ENCODE data around the gene PRDM11.

The PRDM11 gene

GRCh38 chr11:45209891-45210699, 63.7 kb downstream of the PRDM11 start:
- no peak for DNase-seq (ENCODE audit: low spot score)

DNA sequence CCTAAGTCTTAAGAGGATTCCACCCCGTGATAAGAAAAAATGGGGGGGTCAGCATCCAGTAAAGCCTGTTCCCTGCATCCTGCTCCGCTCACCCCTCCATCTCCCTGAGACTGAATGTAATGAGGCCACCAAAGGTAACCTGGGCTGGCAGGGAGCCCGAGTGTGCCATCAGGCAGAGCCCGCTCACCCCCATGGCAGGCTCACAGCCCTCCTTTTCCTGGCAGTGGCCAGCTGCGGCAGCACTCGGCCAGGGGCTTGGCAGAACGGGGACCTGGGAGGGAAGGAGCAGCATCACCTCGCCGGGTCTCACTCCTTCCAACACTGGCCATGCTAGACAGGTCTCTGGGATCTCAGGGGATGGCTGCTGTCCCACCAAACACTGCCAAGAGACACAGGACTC, 64.4 kb downstream of the PRDM11 start:
- no peak for DNase-seq (ENCODE audit: low spot score)

- no peak for DNase-seq (ENCODE audit: low spot score)
Measured at GRCh38 chr11:45211732-45212131, 65.3 kb downstream of the PRDM11 start.

- no peak for DNase-seq (ENCODE audit: low spot score)
Measured at GRCh38 chr11:45212566-45213315, 66.3 kb downstream of the PRDM11 start.

DNA sequence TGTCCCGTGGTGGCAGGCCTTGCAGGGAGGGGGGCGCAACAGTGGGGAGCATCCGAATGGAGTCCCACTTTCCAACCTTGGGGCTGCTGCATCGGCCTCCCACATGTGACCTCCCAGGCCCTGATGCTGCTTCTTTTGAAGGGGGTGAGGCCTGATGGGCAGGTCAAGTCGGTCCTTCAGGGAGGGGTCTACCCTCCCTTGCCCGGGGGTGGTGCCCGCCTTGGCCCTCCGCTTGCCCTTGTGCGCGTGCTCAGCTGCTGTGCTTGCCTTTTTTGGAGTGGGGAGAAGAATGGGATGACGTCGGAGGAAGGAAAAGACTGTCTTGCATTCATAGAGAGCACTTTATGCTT, 66.9 kb downstream of the PRDM11 start:
- DNase-seq (ENCODE audit: low spot score): no peak

- DNase-seq (ENCODE audit: low spot score): no peak
Measured at GRCh38 chr11:45213717-45214116, 67.3 kb downstream of the PRDM11 start.

DNA sequence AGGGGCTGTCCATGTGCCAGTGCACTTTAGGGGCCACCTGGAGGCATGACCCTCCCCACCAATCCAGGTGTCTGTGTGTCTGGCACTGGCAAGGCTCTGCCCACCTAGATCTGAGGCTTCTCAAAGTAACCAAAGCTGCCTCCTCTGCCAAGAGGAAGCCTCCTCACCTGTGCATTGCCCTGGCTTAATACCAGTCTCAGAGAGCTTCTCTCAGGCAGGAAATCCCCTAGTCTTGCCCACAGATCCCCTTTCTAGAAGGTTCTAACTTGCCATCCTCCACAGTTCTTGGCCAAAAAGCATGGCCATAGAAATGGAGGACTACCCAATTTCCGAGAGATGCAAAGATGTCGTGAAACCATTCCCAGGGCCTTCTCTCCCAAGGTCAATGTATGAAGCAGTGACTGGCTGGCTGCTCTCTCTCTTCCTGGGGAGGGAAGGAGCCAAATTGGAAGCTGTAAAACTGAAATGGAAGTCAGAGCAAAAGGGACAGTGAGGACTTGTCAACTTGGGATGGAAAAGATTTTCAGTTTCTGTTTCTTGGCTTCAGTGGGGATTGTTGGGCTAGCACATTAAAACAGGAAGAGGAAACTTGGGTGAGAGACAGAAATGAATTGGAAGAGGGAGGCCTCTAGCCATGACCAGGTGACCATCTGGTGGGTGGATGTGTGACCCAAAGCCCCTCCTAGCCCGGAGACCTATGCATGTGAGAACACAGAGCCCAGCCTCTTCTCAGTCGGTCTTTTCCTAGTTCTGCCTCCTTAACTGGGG, 68.8 kb downstream of the PRDM11 start:
- DNase-seq (ENCODE audit: low spot score): no peak

- no peak for DNase-seq (ENCODE audit: low spot score)
Measured at GRCh38 chr11:45216031-45216430, 69.6 kb downstream of the PRDM11 start.

DNA sequence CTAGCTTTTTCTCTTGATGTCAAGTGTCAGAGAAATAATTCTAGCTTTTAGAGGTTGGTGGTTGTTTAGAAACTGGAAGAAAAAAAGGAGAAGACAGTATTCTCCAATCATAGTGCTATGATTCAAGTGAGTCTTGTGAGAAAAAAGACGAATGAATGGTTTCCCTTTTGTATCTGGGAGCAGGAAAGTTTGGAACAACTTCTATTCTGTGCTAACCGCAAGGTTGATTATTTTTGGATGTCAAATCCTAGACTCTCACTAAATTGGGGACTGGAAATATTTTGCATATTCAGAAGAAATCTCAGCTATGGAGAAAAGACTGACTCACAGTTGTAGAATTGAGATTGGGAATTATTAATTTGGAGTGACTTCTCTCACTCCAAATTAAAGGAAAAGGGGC, 70.5 kb downstream of the PRDM11 start:
- no peak for DNase-seq (ENCODE audit: low spot score)

DNA sequence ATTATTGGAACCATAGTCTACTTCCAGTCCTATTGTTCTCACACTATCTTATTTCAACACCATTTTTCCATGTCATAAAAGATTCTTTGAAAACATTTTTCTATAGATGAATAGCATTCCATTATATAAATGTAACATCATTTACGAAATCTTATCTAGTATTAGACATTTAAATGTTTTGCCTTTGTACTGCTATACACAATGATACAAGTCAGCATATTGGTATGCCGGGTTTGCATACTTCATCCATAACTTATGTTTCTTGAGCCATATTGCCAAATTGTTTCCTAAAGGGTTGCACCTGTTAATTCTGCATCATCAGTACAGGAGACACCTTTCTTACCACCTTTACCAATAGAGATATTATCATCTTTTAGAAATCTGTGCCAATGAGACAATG, 71.6 kb downstream of the PRDM11 start:
- no peak for DNase-seq (ENCODE audit: low spot score)

GRCh38 chr11:45218705-45219104, 72.3 kb downstream of the PRDM11 start:
- no peak for DNase-seq (ENCODE audit: low spot score)

GRCh38 chr11:45219411-45219810, 73.0 kb downstream of the PRDM11 start:
- DNase-seq (ENCODE audit: low spot score): no peak

DNA sequence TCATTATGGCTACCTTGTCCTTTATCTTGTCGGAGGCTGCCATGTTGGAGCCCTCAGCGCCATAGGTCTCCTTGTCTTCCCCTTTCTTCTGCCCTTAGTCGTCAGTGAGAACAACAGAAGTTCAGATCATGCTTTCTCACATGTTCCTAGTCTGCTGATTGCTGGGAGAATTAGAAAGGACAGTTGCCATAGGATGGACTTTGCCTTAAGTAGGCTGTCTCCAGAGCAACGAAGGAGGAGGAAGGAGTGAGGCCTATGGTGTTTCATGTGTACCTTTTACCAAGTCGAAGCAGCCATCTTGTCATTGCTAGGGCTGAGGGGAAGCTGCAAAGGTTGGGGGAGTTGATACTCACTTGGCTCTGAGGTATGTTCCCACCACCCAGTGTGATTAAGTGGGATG, 77.1 kb downstream of the PRDM11 start:
- DNase-seq (ENCODE audit: low spot score): no peak

DNA sequence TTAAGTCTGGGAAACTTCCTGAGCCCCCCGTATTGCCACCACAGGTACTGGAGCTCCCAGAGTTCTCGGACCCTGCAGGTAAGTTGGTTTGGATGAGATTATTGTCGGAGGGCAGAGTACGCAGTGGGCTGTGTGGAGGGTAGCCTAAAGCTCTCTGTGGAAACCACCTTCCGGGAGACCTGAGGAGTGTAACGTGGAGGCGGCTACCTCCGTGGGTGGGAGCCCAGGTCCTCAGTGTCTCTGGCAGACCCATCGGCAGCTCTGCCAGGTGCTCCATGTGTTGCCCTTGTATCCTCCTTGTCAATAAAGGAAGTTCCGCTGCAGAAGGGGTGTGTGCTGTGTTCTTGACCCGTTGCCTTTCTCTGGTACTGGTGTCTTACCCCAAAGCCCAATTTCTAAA, 78.3 kb downstream of the PRDM11 start:
- DNase-seq (ENCODE audit: low spot score): no peak

DNA sequence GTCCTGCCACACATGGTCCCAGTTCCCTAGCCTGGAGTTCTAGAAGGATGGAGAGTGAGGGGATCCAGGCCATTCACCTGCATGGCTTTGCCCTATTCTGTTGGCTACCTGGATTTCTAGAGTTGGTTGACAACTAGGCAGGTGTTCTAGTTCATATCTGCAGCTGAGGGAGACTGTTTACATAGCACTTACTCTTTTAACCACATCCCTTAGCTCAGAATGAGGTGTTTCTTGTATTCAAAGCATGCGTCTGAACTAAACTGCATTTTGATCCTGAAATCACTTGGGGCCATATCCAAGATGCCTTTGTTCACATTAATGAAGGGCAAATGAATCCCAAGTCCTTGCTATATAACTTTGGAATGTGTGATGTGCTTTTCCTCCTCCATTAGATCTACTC, 78.8 kb downstream of the PRDM11 start:
- no peak for DNase-seq (ENCODE audit: low spot score)

GRCh38 chr11:45225961-45226871, 79.8 kb downstream of the PRDM11 start:
- DNase-seq (ENCODE audit: low spot score): no peak

GRCh38 chr11:45226901-45227300, 80.5 kb downstream of the PRDM11 start:
- no peak for DNase-seq (ENCODE audit: low spot score)

- DNase-seq (ENCODE audit: low spot score): no peak
Measured at GRCh38 chr11:45227836-45228235, 81.4 kb downstream of the PRDM11 start.

DNA sequence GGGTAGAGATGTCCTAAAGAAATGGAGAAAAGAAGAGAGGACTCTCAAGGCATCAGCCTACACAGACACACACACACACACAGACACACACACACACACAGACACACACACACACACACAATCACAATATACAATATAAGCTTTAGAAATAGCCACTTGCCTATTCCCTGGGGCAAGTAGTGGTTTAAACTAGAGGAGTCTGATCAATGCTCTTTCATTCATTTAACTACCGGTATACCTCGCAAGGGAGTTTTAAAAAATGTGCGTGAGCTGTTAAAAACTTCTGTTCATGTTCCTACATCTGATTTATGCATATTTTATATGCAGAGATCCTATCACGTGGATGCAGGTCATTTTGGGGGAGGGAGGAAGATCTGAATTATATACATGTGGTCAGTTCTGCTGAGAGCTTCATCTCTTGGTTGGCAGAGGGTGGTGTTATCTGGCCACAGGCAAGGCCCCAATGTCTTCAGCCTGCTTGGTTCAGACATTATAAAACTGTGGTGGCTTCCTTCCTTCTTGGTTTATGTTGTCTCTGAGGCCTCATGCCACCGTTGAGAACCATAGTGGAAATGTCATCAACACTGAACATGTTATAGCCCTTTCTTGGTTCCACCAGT, 83.1 kb downstream of the PRDM11 start:
- DNase-seq (ENCODE audit: low spot score): peak; percentile 48

- no peak for DNase-seq (ENCODE audit: low spot score)
Measured at GRCh38 chr11:45232341-45233080, 86.1 kb downstream of the PRDM11 start.

Data from COLO829 (cell line).